ENCODE measurements around the gene TRAF3.

DNA sequence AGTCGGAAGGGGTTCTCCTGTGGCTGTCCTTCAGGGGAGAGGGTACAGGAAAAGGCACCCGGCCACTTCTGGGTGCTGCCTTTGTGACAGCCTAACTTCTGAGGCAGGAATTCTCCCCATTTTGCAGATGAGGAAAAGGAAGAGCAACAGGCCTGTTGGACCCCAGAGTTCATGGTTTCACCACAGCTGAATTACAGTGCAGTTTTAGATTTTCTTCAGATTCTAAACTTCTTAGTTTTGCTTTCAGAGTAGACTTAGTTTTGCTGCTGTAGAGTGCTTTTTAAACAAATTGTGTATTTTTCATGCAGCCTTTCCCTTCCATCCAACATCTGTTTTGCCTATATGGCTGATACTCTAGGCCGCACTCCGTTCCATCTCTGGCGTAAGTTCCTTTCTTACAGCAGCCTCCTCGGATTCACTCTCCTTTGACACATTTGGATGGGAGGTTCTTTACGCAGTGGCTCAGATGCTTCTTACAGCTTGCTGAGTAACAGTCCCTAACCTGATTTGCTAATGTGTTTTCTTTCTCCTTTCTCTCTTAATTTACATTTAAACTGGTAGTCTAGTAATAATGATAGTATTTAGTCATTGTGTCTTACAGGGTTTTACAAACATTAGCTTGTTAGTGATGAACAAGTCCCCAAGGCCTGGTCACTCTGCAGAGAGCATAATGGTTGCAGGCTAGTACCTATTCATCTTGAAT is 7.8 kb downstream of the TRAF3 start:
- TF ChIP-seq, protein P1, sequence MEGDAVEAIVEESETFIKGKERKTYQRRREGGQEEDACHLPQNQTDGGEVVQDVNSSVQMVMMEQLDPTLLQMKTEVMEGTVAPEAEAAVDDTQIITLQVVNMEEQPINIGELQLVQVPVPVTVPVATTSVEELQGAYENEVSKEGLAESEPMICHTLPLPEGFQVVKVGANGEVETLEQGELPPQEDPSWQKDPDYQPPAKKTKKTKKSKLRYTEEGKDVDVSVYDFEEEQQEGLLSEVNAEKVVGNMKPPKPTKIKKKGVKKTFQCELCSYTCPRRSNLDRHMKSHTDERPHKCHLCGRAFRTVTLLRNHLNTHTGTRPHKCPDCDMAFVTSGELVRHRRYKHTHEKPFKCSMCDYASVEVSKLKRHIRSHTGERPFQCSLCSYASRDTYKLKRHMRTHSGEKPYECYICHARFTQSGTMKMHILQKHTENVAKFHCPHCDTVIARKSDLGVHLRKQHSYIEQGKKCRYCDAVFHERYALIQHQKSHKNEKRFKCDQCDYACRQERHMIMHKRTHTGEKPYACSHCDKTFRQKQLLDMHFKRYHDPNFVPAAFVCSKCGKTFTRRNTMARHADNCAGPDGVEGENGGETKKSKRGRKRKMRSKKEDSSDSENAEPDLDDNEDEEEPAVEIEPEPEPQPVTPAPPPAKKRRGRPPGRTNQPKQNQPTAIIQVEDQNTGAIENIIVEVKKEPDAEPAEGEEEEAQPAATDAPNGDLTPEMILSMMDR (IDR thresholded peaks at IDR 0.05; ENCODE audit: low read depth, low read length, missing input control): no peak
- no peak for TF ChIP-seq MAX (IDR thresholded peaks at IDR 0.05)
- TF ChIP-seq TAF1 (conservative IDR thresholded peaks at IDR 0.05): no peak
- TF ChIP-seq, protein P2, sequence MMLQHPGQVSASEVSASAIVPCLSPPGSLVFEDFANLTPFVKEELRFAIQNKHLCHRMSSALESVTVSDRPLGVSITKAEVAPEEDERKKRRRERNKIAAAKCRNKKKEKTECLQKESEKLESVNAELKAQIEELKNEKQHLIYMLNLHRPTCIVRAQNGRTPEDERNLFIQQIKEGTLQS (IDR thresholded peaks at IDR 0.05): no peak
- no peak for TF ChIP-seq EGR1 (IDR thresholded peaks at IDR 0.05; ENCODE audit: low read depth in 2 of 2)
- no peak for TF ChIP-seq GABPA (IDR thresholded peaks at IDR 0.05 in 1 of 2, conservative IDR thresholded peaks at IDR 0.05 in 1 of 2)
- no peak for TF ChIP-seq SP1 (IDR thresholded peaks at IDR 0.05)

Measured in liver (tissue), 3 donors.